PFSK-1 (cell line): ENCODE data around the gene APEH.

Experiments
- POLR2AphosphoS5 ChIP-seq: IDR thresholded peaks from 2 replicates; pipeline ENCODE4 v1.6.1; 2012; ENCODE audit warnings: low read depth, mild to moderate bottlenecking, control low read depth, low read length, moderate library complexity
- REST ChIP-seq, 2 experiments: IDR thresholded peaks; 2 replicates each; pipeline versions ENCODE4 v1.6.1 to v1.8.0; 2011 to 2012; ENCODE audit warnings: low read depth in 2 of 2, low read length in 2 of 2, control low read depth in 1 of 2, inconsistent platforms in 1 of 2, mild to moderate bottlenecking in 1 of 2, moderate library complexity in 1 of 2; ENCODE audit not compliant: insufficient read depth in 1 of 2

DNA sequence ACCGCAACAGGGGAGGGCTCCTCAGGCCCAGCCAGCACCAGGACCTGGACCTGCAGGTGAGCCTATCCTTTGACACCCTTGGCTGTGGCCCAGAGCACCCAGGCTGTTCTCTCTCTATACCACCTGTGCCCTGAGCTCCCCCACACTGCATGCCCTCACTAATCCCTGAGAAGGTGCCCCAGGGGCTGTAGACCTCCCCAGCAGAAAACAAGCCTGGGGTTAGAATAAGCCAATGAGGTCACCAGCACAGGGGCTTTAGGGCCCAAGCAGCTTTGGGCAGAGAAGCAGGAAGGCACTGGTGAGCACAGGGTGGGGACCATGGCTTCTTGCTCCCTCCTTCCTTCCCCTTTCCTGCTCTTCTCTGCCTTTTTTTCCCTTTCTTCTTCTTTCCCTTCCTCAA is 10.3 kb upstream of the APEH start:
- TF ChIP-seq REST (IDR thresholded peaks at IDR 0.05; ENCODE audit: insufficient read depth in 1 of 2, low read depth in 2 of 2, low read length in 2 of 2) (no peak), POLR2AphosphoS5 (no peak)
